ENCODE data around the gene CRYBA4.

The CRYBA4 gene

DNA sequence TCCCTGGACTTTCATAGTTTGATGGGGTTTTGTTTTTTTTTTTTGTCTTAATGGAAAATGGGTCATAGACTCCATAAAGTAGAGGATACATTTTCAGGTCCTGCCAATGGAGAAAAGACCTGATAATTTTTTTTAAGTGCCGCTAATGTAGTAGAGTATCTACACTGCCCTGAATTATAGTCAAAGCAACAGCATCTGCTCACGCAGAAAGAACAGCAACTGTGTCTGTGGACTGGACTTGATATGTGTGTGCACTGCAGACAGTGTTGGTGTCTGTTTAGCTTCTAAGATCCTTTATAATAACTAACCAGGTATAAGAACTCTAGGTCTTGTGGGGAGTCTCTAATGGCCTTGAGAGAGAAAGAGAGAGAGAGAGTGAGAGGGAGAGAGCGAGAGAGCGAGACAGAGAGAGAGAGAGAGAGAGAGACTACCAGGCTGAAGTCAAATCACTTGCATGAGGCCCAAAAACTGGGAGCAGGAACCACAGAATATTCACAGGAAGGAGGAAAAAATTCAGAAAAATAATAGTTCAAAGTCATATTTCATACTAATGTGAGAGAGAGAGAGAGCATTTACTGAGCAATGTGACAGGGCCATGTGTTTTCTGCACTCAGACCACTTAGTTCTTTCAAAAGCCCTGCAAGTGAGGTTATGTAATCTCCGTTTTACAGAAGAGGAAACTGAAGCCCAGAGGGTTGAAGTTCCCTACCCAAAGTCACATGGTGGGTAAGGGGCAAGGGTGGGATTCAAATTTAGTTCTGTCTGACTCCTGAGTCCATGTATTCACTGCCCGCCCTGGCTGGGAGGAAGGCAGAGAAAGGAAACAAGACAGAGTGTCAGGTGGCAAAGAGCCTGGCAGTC is 27.0 kb downstream of the CRYBA4 start:
- Histone ChIP-seq H3K9me3 (no peaks in the 10 kb centered on the region), H3K36me3 (replicated peaks) (no peaks in the 10 kb centered on the region), H3K4me3 (no peak overlapping the region), H3K4me1 (peaks cover 26% of the 10 kb centered on the region), H3K27me3 (ENCODE audit: low read depth) (no peaks in the 10 kb centered on the region; the same call in 1 of the 2 replicates)
- no peak for DNase-seq (ENCODE audit: low spot score in 2 of 2)
- in situ Hi-C loops (cut with MboI; ENCODE audit: low sequenced_read_pairs), result no loop called here

DNA sequence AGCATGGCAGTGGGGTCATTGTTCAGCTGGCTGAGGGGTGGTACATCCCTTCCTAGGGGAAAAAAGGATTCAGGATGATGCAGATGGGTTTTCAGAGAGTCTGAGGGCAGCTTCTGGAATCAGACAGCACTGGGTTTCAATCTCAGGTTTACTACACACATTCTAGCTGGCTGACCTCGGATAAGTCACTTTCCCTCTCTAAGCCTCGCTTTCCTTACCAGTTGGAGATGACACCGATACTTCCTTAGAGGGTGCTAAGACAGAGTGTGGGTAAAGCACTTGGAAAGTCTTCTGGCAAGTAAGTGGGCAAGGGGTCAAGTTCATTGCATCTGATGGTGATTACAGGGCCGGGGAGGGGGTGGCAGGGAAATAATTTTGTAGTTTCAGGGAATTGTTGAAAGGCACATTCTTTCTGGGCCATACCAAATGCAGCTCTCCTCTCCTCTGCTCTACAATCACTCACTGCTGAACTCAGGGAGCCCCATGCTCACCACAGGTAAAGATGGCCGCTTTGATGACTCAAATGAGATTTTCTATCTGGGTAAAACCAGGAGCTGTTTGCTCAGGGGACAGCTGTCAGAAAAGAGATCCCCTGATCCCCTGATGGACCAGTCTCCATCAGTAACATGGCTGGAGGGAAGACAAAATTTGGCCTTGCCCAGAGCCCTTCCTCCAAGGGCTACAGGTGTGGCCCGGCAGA is 29.1 kb downstream of the CRYBA4 start:
- no peaks in the 10 kb centered on the region for H3K36me3 ChIP-seq (replicated peaks)
- no peak overlapping the region for H3K4me3 ChIP-seq
- in situ Hi-C loops (cut with MboI; ENCODE audit: low sequenced_read_pairs), result no loop called here
- H3K9me3 ChIP-seq, result no peaks in the 10 kb centered on the region
- DNase-seq (ENCODE audit: low spot score in 2 of 2), result no peak
- H3K4me1 ChIP-seq, result peaks cover 15% of the 10 kb centered on the region
- no peaks in the 10 kb centered on the region; the same call in 1 of the 2 replicates for H3K27me3 ChIP-seq (ENCODE audit: low read depth)

DNA sequence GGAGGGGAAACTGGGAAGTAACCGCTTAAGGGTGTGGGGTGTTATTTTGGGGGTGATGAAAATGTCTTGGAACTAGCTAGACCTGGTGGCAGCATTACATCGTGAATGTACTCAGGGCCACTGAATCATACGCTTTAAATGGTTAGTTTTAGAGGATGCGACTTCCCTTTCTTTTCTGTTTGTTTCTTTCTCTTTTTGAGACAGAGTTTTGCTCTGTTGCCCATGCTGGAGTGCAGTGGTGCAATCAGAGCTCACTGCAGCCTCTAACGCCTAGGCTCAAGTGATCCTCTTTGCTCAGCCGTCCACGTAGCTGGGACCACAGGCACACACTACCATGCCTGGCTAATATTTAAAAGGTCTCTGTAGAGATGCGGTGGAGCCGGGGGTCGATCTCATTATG is 30.1 kb downstream of the CRYBA4 start:
- no peak overlapping the region for H3K4me3 ChIP-seq
- H3K27me3 ChIP-seq (ENCODE audit: low read depth), result no peaks in the 10 kb centered on the region; the same call in 1 of the 2 replicates
- in situ Hi-C loops (cut with MboI; ENCODE audit: low sequenced_read_pairs), result no loop called here
- no peak for DNase-seq (ENCODE audit: low spot score in 2 of 2)
- no peaks in the 10 kb centered on the region for H3K36me3 ChIP-seq (replicated peaks)
- peaks cover 14% of the 10 kb centered on the region for H3K4me1 ChIP-seq
- H3K9me3 ChIP-seq, result no peaks in the 10 kb centered on the region

DNA sequence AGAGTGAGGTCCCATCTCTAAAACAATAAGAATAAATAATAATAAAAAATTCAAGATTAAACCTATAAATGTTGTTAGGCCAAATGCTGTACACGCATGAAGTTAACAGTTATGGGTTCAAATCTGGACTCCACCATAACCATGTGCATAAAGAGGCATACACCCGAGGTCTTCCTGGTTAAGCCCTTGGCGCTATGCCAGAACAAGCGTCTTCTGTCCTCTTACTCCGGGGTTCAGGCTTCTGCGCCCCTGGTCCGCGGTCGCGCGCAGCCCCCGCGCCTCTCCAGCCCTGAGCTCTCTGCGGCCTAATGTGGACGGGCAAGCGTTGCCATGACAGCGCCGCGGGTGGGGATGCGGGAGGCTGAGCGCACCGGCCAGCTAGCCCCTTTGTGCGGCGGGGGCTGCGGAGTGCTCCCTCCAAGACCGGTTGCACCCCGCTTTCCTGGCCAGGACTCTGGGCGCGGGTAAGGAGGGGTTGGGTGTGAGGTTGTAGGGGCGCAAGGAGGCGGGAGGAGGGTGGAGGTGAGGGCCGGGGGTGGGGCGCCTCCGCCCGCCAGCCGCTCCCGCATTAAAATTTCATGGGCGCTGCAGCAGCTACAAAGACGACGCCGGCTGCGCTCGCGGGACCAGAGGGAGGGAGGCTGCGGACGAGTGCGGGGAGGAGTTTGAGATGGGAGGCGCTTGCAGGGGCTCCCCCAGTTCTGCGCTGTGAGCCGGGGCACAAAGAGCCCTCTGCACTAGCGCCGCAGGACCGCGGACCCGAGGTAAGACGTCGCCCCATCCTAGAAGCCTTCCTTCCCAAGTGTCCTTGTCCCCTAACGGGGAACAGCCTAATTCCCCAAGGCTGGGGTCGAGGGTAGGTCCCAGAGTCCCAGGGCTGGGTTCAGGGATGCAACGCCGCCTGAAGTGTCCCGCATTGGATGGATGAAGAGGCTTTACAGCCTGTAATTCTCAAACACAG is 35.4 kb downstream of the CRYBA4 start, which contains the start of gene MIAT:
MIAT (plus strand) TSS at position 698 of the 961 bp plus-strand sequence.
- Histone ChIP-seq H3K4me3 (peak within 1 kb of the TSS; percentile 33), H3K4me1 (peaks cover 27% of the 10 kb centered on the region), H3K27me3 (ENCODE audit: low read depth) (no peaks in the 10 kb centered on the region; the same call in 1 of the 2 replicates), H3K36me3 (replicated peaks) (no peaks in the 10 kb centered on the region), H3K9me3 (no peaks in the 10 kb centered on the region)
- DNase-seq (ENCODE audit: low spot score in 2 of 2), result peak in 1 of 2 experiments; percentile 70
- in situ Hi-C loops (cut with MboI; ENCODE audit: low sequenced_read_pairs), result no loop called here

DNA sequence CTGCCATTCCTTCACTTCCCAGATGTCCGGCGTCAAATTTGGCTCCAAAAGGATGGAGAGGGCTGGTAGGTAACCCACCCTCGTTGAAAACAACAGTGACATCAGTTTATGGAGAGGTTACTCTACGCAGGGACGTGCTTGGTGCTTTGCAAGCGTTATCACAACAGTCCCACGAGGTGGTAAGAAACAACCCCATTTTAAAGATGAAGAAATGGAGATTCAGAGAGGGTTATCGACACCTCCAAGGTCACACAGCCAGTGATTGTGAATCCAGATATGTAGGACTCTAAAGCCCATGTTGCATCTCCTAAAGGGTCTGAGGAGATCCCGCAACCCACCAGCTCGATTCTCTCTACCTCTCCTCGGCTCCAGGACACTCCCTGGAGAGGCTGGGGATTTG is 36.4 kb downstream of the CRYBA4 start:
- no peaks in the 10 kb centered on the region; the same call in 1 of the 2 replicates for H3K27me3 ChIP-seq (ENCODE audit: low read depth)
- no peak for DNase-seq (ENCODE audit: low spot score in 2 of 2)
- H3K4me1 ChIP-seq, result peaks cover 27% of the 10 kb centered on the region
- no peaks in the 10 kb centered on the region for H3K36me3 ChIP-seq (replicated peaks)
- H3K4me3 ChIP-seq, result peak overlapping the region; percentile 22
- in situ Hi-C loops (cut with MboI; ENCODE audit: low sequenced_read_pairs), result no loop called here
- H3K9me3 ChIP-seq, result no peaks in the 10 kb centered on the region

DNA sequence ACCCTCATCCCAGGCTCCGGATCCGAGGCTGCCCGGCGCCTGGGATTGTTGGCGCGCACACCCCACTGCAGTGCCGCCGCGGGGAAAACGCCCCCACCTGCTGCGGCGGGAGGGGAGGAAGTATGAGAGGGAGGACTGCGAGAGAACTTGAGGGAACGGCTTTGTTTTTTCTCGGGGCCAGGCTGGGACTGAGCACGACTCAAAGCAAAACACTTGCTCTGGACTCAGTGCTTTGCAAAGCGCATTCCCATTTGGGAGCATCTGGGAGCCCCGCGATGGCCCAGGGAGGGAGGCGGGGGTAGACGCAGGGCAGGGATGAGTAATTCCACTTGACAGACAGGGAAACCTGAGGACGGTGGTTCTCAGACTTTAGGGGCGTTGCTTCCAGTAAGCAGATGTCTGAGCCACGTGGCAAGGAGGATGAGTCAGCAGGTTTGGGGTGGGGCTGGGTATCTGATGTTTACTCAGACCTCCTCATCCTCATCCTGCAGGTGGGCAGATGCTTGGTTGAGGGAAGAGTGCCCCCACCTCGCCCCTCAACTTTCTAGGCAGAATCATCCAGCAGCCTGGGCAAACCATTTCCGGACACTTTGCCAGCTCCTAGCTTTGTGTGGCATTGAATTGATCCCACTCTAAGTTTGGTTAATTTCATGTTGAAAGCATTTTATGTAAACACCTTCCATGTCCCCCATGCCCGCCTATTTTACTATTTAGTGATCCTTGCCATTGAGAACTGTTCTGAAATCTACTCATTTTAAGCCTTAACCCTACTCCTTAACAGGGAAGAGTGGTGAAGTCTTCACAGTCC is 37.1 kb downstream of the CRYBA4 start:
- in situ Hi-C loops (cut with MboI; ENCODE audit: low sequenced_read_pairs), result no loop called here
- peak overlapping the region; percentile 22 for H3K4me3 ChIP-seq
- H3K9me3 ChIP-seq, result no peaks in the 10 kb centered on the region
- peak; percentile 80 to 88 for DNase-seq (ENCODE audit: low spot score in 2 of 2)
- no peaks in the 10 kb centered on the region for H3K27me3 ChIP-seq (ENCODE audit: low read depth)
- no peaks in the 10 kb centered on the region for H3K36me3 ChIP-seq (replicated peaks)
- H3K4me1 ChIP-seq, result peaks cover 27% of the 10 kb centered on the region

DNA sequence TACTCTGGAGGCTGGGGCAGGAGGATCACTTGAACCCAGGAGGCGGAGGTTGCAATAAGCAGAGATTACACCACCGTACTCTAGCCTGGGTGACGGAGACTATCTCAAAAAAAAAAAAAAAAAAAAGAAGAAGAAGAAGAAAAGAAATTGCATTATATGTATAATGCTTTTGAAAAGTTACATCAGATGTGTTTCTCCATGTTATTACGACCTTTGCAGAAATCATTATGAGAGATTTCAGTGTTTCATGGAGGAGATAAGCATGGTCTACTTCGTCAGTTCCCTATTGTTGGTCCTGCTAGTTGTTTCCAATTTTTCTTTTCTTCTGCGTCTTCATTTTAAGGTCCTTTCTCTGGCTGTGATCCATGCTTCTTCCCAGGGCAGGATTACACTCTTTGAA is 38.6 kb downstream of the CRYBA4 start:
- Histone ChIP-seq H3K27me3 (ENCODE audit: low read depth) (no peaks in the 10 kb centered on the region), H3K36me3 (replicated peaks) (no peaks in the 10 kb centered on the region), H3K4me1 (peaks cover 27% of the 10 kb centered on the region), H3K9me3 (no peaks in the 10 kb centered on the region), H3K4me3 (no peak overlapping the region)
- in situ Hi-C loops (cut with MboI; ENCODE audit: low sequenced_read_pairs), result no loop called here
- no peak for DNase-seq (ENCODE audit: low spot score in 2 of 2)

DNA sequence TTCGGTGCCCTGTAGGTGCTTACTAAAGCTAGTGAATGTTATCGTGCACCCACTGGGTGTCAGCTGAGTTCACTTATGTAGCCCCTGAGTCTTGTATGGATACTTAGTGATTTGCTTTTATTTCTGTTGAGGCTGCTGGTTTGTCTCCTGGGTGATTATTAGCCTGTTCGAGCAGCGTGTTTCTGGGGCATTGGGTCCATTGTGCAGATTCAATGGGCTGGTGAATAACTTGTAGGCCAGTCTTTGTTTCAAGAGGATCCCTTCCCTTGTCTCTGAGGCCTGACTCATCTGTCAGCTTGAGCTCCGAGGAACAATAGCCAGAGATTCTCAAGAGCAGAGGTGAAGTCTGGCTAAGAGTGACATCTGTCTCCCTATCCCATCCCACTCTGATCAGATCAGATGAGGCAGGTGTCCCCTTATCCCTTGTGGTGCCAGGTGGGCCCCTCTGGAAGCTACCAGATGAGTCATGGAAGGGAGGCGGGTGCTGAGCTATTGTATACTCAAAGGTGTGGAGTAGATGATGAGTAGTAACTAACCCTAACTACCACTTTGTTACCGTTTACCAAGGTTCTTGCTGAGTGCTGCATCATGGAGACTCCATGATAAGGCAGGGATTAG is 39.3 kb downstream of the CRYBA4 start:
- in situ Hi-C loops (cut with MboI; ENCODE audit: low sequenced_read_pairs), result no loop called here
- no peak overlapping the region for H3K4me3 ChIP-seq
- peak; percentile 58 to 63 for DNase-seq (ENCODE audit: low spot score in 2 of 2)

DNA sequence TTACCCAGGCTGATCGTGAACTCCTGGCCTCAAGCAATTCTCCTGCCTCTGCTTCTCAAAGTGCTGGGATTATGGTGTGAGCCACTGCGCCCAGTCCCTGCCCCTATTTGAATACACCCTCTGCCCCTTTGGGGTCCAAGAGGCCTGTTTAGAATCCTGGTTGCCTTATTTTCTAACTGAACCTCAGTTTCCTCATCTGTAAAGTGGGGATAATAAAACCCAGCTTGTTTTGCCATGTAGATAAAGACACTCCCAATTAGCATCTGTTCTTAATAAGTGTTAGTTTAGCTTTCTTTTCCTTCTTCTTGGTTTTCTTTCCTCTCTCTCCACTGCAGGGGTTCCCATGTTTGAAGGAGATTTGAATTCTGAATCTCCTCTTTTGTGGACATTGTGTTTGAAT is 40.4 kb downstream of the CRYBA4 start:
- DNase-seq (ENCODE audit: low spot score in 2 of 2), result no peak
- Histone ChIP-seq H3K4me1 (peaks cover 27% of the 10 kb centered on the region), H3K4me3 (no peak overlapping the region), H3K9me3 (no peaks in the 10 kb centered on the region), H3K36me3 (replicated peaks) (no peaks in the 10 kb centered on the region), H3K27me3 (ENCODE audit: low read depth) (no peaks in the 10 kb centered on the region)
- in situ Hi-C loops (cut with MboI; ENCODE audit: low sequenced_read_pairs), result no loop called here

More for the DNA sequence above, 39.3 kb downstream of the CRYBA4 start:
- Histone ChIP-seq H3K9me3 (no peaks in the 10 kb centered on the region), H3K36me3 (replicated peaks) (no peaks in the 10 kb centered on the region), H3K4me1 (peaks cover 27% of the 10 kb centered on the region), H3K27me3 (ENCODE audit: low read depth) (no peaks in the 10 kb centered on the region)

DNA sequence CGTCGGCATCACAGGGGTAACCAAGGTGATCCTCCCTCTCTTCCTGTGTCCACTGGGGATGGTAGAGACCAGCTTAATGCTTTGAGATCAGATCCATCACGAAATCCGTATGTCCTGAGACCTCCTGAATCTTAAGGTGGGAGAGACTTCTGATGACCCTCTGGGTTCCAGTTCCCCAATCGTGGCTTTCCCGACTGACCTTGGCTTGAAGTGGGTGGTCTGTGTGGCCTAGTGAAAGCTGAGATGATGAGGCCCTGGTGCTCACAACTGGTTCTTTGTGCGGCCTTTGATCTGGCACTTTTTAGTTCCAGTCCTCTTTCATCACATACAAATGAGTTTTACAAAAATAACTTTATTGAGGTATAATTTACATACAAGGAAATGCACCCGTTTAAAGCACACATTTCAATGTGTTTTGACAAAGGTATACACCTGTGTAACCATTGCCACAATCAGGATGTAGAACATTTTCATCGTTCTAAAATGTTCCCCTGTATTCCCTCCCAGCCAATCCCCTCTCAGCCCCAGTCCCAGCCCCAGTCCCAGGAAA is 41.7 kb downstream of the CRYBA4 start:
- H3K36me3 ChIP-seq (replicated peaks), result no peaks in the 10 kb centered on the region
- H3K9me3 ChIP-seq, result no peaks in the 10 kb centered on the region
- peaks cover 19% of the 10 kb centered on the region for H3K4me1 ChIP-seq
- DNase-seq (ENCODE audit: low spot score in 2 of 2), result no peak
- no peak overlapping the region for H3K4me3 ChIP-seq
- no peaks in the 10 kb centered on the region for H3K27me3 ChIP-seq (ENCODE audit: low read depth)
- in situ Hi-C loops (cut with MboI; ENCODE audit: low sequenced_read_pairs), result no loop called here

DNA sequence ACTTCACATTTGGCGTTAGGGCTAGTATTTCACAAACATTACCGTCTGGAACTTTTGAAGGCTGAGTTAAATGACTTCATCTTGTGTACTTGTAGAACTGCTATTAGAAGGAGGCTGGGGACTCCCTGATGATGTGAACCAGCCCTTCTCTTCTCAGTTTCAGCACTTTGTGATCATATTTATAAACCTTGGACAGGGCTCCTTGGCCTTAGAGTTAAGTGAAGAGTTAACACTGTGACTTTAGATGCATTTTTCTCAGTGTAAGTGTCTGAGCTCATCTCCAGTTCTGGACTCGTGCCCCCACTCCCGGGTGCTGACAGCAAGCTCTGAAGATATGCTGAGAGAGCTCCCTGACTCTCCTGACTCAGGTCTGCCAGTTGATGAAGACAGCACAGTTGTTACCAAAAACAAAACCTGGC is 44.1 kb downstream of the CRYBA4 start:
- H3K9me3 ChIP-seq, result no peaks in the 10 kb centered on the region
- in situ Hi-C loops (cut with MboI; ENCODE audit: low sequenced_read_pairs), result no loop called here
- DNase-seq (ENCODE audit: low spot score in 2 of 2), result no peak
- H3K4me3 ChIP-seq, result no peak overlapping the region
- H3K27me3 ChIP-seq (ENCODE audit: low read depth), result no peaks in the 10 kb centered on the region
- H3K4me1 ChIP-seq, result peaks cover 5% of the 10 kb centered on the region
- no peaks in the 10 kb centered on the region for H3K36me3 ChIP-seq (replicated peaks)

DNA sequence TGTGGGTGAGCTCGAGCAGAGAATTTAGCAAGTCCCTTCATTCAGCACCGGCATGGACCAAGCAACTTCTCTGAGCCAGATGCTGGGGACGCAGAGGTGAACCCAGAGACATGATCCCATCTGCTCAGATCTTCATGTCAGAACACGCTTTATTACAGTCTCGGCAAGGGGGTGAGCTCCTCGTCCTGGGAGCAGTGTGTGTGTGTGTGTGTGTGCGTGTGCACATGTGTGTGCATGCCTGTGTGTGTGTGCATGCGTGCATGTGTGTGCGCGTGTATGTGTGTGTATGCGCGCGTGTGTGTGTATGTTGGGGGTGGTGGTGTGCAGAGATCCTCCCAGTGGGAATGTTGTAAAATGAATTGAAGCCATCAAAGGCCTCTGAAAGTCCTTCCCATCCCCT is 45.4 kb downstream of the CRYBA4 start:
- in situ Hi-C loops (cut with MboI; ENCODE audit: low sequenced_read_pairs), result no loop called here
- no peaks in the 10 kb centered on the region for H3K36me3 ChIP-seq (replicated peaks)
- H3K9me3 ChIP-seq, result no peaks in the 10 kb centered on the region
- no peaks in the 10 kb centered on the region for H3K27me3 ChIP-seq (ENCODE audit: low read depth)
- H3K4me1 ChIP-seq, result peaks cover 1% of the 10 kb centered on the region
- DNase-seq (ENCODE audit: low spot score in 2 of 2), result no peak
- H3K4me3 ChIP-seq, result no peak overlapping the region
